Stimulated activated CD4-positive, alpha-beta T cell treated with anti-CD3 and anti-CD28 coated beads, Interleukin-4, amount 100 ng/mL, for 24 hours (primary cell): ENCODE results near the gene TRIM29.
"Not testable (repeated sequence)": the region's sequence is repeated elsewhere in the genome, so short reads cannot be mapped to it uniquely, and the experiment has no call there.

ENCODE experiments used
- DNase-seq: peaks from one replicate; pipeline ENCODE4 v3.0.0-alpha.2; 2020

The TRIM29 gene, protein sequence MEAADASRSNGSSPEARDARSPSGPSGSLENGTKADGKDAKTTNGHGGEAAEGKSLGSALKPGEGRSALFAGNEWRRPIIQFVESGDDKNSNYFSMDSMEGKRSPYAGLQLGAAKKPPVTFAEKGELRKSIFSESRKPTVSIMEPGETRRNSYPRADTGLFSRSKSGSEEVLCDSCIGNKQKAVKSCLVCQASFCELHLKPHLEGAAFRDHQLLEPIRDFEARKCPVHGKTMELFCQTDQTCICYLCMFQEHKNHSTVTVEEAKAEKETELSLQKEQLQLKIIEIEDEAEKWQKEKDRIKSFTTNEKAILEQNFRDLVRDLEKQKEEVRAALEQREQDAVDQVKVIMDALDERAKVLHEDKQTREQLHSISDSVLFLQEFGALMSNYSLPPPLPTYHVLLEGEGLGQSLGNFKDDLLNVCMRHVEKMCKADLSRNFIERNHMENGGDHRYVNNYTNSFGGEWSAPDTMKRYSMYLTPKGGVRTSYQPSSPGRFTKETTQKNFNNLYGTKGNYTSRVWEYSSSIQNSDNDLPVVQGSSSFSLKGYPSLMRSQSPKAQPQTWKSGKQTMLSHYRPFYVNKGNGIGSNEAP

DNA sequence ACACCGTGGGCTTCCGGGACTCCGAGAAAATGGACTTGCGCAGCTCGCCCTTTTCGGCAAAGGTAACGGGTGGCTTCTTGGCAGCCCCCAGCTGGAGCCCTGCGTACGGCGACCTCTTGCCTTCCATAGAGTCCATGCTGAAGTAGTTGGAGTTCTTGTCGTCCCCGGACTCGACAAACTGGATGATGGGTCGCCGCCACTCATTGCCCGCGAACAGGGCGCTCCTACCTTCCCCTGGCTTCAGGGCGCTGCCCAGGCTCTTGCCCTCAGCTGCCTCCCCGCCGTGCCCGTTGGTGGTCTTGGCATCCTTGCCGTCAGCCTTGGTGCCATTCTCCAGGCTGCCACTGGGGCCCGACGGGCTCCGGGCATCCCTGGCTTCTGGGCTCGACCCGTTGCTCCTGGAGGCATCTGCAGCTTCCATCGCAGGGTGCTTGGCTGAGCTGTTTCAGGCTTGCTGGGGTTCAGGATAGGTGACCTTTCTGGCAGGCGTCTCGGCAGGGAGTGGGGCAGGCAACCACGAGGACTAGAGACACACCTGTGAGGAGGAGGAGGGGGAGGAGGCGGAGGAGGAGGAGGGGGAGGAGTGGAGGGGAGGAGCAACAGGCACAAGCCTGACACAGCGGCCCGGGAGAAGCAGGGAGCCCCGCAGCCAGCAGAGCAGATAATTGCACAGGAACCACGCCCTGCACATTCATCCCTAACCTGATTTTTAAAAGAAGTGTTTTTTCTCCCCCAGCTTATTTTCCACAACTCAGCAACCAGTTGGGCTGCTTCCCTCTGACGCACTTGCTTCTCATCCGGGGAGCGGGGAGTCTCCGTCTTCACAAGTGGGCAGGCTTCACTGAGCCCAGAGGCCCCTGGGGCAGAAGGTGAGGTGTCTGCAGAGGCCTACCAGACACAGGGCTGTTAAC lies at the start of gene TRIM29:
Gene TRIM29, minus strand, starts transcription at position 503 of the 911 bp plus-strand sequence. Its CDS starts 82 bp downstream, at position 421.
- peak; percentile 0 for DNase-seq

DNA sequence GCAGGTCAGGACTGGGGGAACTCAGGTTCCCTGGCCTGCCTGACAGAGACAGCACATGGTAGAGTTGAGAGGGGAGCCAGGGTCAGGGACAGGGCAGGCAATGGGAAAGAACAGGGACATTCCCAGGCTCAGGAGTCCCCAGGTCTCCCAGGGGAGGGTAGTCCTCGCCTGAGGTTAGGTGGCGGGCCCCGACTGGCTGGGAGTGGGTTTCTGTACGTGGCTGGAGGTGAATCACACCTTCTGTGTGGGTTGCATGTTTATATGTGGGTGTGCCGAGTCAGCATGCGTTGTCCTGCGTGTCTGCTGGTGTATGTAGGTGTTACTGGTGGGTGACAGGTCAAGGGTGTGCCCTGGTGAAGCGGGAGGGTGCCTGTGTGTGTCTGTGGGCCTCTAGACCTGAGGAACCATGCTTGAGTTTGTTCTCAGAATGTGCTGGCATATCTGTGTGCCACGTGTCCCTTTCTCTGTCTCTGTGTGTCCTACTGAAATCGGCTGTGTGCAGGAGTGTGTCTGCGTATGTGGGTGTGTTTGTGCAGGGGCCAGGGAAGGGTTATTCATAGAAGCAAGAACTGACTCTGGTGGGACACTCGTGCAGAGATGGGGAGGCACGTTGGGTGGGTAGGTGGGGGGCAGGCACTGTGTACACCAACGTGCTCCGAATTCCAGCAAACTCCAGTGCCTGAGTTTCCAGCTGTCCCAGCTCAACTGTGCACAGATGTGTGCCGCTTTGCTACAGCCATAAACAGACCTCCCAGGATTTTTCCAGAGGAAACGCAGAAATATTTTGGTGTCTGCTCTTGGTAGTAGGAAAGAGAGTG lies 49.1 kb upstream of the TRIM29 start:
- no peak for DNase-seq

DNA sequence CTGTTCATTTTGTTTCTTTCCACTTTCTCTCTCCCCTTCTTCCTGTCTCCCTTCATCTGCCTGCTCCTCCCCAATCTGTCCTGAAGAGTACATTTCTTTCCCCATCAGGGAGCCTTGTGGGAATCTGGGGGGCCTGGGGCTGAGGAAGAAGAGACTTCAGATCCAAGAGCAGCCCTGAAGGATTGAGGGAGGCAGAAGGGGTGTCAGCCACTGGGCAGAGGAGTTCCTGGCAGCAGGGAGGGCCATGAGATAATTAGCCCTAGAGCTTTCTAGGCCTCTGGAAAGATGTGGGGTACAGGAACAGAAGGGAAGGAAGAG lies 48.5 kb upstream of the TRIM29 start:
- DNase-seq = no peak

DNA sequence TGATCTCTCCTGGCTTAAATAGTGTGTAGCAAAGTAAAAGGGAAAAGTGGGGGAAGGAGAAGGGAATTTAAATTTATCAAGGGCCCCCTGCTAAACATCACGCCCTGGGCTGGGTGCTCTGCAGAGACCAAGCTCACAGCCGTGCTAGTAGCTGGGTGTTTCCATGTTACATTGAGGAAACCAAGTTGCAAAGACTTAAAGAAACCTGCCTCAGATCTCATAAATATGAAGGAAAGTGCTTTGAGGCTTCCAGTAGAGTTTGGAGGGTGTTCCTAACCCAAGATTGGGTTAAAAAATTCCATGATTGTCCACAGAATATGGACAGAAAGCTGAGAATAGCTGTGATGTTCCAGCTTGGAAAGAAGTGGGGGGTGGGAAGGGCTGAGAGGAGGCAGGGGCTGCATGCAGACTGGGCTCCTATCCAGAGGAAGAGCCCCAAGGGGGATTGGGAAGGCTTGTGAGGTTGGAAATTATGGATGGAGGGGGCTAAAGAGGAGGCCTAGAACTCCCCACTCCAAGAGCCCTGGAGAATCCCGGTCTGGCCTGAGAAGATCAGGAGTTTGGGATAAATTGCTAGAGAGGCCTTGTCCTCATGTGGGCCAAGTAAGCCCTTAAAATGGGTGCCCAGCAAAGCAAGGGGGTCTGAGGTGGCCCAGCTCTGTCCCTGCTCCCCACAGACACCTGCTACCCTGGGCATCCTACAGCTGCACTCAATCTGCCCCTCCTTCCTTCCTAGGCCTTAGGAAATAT lies 48.0 kb upstream of the TRIM29 start:
- DNase-seq = no peak

DNA sequence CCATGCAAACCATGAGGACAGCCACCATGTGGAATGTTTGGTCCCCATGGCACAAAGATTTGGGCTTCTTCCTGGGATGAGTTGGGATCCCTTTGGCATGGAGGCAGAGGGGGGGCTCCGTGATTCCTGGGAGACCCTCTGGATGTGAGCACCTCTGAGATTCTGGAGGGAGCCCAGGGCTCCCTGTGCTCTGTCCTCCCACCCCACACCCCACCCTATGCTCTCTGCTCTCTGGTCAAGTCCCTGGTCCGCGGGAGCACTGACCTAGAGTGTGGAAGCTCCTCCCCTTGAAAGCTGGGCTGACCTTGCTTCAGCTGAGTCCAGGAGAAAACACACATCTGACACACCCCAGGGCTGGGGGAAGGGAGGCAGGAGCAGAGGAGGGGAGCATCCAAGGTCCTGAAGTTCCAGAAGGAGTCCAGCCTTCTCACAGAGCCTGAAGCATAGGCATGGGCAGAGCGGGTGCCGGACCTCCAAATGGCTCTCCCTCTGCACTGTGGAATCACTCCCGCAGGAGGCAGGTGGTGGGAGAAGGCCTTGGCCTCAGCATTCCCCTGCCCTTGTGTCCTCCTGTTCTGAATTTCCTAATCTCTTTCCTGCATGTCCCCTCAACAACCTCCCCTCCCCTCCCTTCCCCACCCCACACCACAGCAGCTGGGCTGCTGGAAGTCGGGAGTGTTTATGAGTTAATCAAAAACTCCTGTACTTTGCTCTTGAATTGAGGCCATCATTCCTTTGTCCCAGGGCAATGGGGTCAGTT lies 47.2 kb upstream of the TRIM29 start:
- no peak for DNase-seq

DNA sequence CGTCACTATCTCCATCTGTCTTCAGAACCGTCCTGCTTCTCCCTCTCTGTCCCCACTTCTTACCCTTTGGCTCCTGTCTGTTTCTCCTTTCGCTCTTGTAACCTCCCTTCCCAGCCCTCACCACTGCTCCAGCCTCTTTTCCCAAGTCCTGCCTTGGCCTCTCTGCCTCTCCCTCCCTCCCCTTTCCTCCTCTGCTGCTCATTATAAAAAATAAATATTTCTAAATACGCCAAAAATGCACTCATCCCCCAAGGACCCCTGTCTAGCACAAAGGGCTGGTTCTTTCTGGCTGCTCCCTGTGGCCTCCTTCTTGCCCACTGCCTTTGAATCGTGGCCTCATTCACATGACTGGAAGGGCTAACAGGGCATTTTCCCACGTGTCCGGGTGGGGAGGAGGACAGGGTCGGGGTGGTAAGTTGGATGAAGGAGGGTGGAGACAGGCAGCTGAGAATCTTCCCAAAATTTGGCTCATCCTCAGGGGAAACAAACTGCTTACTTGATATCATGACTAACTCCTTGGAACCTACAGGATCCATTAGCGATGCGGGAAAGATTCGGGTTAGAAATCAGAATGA lies 46.5 kb upstream of the TRIM29 start:
- DNase-seq = no peak

DNA sequence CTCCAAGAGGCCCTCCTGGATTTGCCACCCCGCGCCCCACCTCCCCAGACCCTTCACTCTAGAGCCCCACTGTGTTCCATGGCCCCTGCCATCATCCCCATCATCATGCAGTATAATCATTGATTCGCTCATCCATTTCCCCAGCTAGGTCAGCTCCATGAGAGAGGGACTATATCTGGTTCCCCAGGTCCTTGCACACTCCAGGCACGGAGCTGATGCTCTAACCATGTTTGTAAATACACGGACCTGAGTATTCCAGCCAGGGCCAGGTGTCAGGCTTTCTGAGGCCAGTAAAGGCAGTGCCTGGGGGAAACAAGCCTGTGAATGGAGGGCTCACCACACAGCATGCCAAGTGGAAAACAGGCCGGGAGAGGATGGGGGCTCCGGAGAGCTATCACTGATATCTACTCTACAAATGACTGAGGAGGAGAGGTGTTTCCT lies 45.8 kb upstream of the TRIM29 start:
- DNase-seq = no peak

DNA sequence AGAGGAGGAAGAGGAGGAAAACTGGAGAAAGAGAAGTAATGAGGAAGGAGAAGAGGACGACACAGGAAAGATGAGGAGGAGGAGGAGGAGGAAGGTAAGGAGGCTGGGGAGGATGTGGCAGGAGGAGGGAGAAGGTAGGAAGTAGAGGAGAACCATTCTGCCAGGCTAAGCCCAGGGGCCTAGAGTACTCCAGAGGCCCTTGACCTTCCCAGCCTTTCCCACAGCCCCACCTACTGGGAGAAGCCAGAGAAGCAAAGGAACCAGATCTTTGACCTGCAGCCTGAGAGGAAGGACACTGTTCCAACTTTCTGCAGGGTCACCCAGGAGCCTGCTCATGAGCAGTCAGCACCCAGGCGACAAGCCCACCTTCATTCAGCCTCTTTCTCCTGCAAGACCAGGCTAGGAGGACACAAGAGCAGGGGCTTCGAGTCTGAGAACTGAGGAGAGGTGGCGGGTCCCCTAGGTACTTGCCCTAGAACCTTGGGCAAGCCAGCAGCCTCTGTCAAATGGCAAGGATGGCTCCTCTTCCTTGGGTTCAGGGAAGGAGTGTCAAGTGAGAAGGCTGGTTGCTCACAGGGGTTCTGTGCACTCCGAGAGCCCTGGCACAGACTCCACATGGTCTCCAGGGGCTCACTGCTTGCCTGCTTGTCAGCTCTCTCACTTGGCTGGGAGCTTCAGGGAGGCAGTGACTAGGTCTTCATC lies 45.0 kb upstream of the TRIM29 start:
- no peak for DNase-seq

DNA sequence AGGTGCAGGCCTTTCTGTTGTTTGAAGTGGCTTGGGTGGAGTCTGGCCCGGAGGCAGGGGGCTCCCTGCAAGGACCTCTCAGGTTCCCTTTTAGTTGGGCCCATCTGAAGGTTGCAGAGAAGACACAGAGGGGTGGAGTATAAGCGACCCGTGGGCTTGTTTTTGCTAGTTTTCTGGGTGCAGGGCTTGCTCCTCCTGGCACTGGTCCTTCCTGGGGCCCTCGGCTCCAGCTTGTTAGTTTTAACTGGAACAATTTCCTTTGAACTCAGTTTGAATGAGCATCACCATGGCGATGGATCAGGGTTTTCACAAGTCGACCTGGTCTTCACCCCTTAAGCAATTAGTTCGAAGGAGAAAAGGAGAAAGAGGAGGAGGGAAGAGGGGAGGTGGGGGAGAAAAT lies 44.5 kb upstream of the TRIM29 start:
- no peak for DNase-seq

DNA sequence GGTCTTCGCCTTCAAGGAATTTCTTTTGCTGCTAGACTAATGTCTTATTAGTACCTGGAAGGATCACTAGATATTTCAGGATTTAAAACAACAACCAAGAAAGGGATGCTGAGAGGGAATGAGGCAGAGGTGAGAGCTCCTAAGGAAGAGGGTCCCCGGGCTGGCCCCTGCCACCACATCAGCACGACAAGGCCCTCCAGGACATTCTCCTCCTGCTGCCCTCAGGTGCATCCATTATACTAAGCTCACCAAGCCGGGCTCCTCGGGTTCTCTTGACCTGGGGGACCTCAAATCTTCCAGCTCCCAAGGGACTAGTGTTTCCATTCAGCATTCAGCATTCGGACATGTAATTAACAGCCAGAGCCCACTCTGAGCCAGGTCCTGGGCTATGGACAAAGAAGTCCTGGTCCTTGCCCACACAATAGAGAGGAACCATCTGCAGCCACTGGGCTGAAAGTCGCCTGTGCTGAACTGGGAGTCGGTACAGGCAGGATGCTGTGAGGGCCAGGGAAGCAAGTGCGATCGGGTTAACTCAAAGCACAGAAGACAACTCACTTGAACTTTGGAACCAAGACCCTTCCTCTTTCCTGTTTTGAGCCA lies 43.6 kb upstream of the TRIM29 start:
- no peak for DNase-seq

DNA sequence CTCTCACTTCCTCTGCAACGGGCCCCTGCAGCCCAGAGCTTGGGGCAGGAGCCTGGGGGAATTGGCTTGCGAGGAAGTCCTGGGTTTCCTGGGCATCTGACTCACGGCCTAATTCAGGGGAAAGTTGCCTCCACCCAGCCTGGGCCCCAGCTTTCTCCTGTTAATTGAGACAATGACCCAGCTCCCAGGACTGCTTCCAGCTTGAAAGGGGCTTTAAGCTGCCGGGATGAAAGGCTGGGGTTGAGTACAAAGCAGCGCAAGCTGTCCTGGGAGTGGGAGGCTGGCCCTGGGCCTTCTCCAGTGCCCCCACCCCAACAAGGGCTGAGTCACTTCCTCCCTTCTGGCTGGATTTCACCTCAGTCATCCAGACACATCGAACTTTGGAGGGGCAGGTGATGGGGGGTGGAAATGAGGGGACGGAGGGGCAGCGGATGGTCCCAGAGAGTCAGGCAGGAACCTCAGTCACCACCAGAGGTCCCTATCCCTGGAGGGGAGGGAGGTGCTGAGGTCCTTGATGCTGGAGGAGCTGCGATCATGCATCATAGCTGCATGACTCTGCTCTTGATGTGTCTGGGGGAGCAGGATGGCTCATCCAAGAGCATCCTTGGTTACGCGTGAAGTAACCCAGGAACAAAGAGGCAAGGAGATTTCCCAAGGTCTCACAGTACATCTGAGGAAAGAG lies 42.8 kb upstream of the TRIM29 start:
- no peak for DNase-seq

DNA sequence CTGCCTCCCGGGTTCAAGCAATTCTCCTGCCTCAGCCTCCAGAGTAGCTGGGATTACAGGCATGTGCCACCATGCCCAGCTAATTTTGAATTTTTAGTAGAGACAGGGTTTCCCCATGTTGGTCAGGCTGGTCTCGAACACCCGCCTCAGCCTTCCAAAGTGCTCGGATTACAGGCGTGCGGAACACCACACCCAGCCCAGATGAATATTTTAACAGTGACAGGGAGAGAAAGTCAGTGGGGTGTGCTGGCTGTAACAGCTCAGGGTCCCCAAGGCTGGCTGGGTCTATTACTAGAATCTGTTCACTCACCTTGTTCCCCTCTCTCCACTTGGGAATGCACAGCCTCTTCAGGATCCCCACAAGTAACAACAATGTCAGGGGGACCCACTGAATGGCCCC lies 42.1 kb upstream of the TRIM29 start:
- not testable (repeated sequence) for DNase-seq

DNA sequence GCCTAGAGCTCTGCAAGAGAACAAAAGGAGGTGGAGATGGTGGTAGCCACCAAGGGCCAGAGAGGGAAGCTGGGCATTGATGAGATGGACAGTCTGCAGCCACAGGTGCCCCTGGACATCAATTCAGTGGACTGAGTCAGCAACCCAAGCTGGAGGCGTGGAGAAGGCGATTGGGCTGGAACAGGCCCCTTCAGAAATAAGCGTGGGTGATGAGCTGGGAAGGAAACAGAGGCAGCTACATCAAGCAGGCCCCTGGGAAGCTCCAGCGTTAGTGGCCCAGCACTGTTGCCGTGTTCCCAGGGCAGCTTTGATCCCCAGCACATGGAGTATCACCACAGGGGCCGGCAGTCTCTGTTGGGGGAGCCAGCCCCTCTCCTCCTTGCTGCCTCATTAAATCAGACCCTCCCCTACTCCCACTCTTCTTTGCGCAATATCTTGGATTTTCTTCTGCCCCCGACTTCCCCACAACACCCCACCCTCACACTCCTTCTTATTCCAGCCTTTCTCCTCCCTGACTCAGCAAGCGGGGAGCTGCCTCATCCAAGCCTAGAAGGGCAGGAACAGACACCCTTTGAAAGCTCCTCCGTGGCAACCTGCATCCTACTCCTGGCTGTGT lies 41.3 kb upstream of the TRIM29 start:
- no peak for DNase-seq

DNA sequence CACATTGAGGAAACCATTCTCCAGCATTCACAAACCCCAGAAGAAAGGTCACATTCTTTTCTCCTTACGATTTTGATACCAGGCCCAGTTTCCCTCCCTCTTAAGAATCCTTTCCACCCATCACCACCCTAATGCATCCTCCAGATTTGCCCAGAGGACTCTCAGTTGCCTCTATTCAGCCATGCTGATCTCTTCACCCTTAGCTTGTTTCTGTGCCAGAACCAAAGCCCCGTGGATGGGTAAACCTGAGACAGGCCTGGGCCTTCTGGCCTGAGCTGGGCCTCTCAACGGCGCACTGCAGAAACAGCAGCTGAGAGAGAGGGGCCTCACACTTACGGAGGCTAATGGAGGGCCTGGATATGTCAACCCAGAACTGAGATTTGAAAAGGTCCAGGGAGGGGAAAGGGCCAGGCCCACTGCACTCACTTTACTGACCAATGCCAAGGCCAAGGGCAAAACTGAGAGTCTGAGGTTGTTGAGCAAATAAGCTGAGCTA lies 40.7 kb upstream of the TRIM29 start:
- no peak for DNase-seq

DNA sequence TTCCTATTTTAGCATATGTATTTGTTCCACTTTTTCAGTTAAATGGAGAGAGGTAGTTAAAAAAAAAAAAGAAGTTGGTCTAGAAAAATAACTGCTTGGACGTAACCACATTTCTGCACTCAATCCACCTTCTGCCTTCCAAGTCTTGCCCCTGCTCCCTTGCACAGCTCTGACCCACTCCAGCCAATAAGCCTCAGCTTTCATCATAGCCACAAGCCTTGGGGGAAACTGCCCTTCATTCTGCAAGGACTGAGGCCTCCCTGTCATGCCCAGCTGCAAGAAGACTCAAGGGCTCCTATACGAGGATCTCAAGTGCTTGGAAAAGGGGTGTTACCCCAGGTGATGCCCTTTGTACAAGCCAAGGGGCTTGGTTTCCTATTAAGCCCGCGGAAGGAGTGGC lies 37.0 kb upstream of the TRIM29 start:
- no peak for DNase-seq

DNA sequence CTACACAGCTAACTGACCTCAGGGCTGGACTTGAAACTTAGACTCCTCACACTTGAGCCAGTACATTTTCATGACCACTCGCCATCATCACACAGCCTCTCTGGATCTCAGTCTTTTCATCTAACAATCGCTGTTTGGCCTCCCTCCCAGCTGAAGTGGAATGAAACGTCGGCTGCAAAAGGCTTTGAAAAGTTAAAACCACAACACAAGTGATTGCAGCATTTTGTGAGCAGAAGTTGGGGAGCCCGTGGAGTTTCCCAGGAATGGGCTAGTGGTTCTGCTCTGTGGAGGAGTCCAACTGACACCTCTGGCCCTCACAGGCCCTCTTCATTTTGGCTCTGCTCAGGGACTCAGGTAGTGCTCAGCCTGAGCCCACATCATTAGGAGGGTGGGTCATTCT lies 35.9 kb upstream of the TRIM29 start:
- DNase-seq = no peak

DNA sequence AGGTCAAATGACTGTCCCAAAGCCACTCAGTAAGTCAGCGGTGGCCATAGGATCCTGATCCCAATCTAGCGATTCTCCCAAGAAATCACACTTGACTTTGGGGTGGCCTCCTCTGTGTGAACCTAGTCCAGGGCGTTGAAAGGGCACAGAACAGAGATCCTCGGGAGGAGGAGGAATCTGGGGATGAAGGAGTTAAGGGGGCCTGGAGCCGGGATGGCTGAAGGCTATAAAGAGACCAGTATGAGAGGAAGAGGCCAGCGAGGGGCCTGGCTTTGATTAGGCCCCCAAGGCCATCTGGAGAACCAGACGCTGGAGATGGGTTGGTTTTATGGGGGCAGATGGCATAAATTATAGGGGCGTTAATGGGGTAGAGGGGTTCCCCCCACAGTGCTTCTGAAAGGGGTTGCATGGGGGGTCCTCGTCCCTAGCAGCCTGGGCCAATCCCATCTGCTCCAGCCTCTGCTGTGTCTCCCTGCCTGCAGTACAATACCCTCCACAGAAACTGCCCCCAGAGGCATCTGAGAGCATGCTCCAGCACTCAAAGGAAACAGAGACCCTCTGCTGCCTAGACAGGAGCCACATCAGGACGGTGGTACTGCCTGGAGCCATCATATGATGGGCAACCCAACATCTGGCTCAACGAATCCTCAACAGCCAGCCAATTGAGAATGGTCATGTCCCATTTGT lies 35.2 kb upstream of the TRIM29 start:
- no peak for DNase-seq
